Transverse colon (tissue), 4 donors: ENCODE data around the gene FAM170B.

Source experiments
- CTCF ChIP-seq, 5 experiments: fragments of 200-600 bp in 3 of 5; fragments of 450-650 bp in 2 of 5; sonication (generic) in 3 of 5; IDR thresholded peaks; 1 replicate in 2 of 5; 2 replicates in 3 of 5; pipeline ENCODE4 v1.5.1; 2016 to 2017; ENCODE audit warnings: antibody characterized with exemption in 5 of 5, inconsistent platforms in 3 of 5, mild to moderate bottlenecking in 2 of 5, moderate library complexity in 1 of 5
- POLR2A ChIP-seq: fragments of 450-650 bp; IDR thresholded peaks from one replicate; pipeline ENCODE4 v1.6.1; 2016; ENCODE audit warnings: antibody characterized with exemption, mild to moderate bottlenecking, moderate library complexity
- POLR2AphosphoS5 ChIP-seq, 3 donors: sonication (generic); formaldehyde crosslinking; IDR thresholded peaks; one replicate each; pipeline ENCODE4 v1.6.1; 2016; ENCODE audit warnings: antibody characterized with exemption in 3 of 3

- TF ChIP-seq POLR2A (no peak), CTCF (IDR thresholded peaks at IDR 0.05) (no peak), POLR2AphosphoS5 (IDR thresholded peaks at IDR 0.05) (no peak)
These were observed 37.0 kb upstream of the FAM170B start for GRCh38 chr10:49170632-49171325.
